Stimulated activated CD4-positive, alpha-beta T cell treated with anti-CD3 and anti-CD28 coated beads, Interleukin-1b, Interleukin-23, amount 100 ng/mL, for 1 hour (primary cell): ENCODE data around the gene CHEK2.
"Not testable (repeated sequence)": the region's sequence is repeated elsewhere in the genome, so short reads cannot be mapped to it uniquely, and the experiment has no call there.

Source experiments
- DNase-seq, 2 donors: peaks; one replicate each; pipeline ENCODE4 v3.0.0-alpha.2; 2020; ENCODE audit warnings: low read depth in 2 of 2

The CHEK2 gene

DNA sequence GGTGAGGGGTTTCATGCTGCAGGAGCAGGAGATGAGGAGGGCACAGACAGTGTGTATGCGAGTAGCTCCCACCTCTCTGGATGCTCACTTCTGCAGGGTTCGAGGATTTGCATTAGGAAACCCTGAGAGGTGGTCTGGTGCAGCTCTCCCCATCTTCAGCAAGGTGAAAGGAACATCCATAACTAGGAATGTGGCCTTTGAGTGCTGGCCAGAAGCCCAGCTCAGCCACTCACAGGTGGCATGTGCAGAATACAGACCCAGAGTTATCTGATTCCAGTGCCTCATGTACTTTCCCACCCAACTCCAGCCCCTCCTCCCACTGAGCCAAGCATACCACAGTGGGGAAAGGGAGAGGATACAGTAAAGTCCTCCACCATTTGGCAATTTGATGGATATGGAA is 51.8 kb downstream of the CHEK2 start:
- DNase-seq = not testable (repeated sequence)

DNA sequence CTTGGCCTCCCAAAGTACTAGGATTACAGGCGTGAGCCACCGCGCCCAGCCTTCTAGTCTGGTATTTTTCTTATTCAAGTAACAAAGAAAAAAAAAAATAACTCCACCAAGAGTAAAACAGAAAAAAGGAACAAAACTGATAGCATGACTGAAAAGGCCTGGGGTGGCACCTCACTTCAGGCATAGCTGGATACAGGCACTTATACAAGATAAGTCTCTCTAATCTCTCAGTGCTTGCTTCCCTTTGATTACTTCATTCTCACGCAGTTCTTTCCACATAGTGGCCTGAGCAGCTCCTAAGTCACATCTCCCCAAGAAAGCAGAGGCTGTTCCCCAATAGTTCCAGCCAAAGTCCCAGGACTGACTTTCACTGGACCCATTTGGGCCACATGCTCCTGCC is 58.7 kb downstream of the CHEK2 start:
- not testable (repeated sequence) for DNase-seq

- DNase-seq = not testable (repeated sequence)
These were observed 60.7 kb downstream of the CHEK2 start for GRCh38 chr22:28680813-28681490.

DNA sequence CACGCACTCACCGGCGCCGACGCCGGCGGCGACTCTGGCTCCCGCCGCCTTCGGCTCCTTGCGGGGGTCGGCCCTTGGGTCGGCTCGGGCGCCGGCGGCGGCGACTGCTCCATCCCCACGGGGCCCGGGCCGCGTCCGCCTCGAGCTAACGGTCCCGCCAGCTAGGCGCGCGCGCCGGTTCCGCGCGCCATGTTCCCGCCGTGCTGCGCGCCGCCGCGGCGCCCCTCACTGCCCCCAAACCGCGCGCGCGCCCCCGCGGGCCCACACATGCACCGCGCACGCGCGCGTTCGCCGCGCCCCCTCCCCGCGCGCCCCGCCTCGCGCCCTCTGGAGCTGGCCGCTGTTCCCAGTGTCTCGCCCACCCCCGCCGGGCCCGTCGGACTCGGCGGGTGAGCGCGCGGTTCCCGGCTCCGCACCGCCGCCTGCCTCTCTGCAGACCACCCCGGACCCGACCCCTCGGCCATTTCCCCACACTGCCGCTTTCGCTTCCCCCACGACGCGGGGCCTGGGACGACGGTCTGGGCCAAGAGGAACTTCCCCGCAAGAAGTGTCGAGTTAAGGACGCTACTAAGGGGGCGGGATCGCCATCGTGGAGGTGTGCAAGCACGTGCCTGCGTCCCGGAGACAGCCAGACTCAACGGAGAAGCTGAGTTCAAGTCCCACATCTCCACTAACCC is 61.9 kb downstream of the CHEK2 start, which contains the start of gene TTC28:
Gene TTC28, minus strand, starts transcription at position 230 of the 677 bp plus-strand sequence. Its CDS starts 117 bp downstream, at position 113.
- DNase-seq = not testable (repeated sequence)

DNA sequence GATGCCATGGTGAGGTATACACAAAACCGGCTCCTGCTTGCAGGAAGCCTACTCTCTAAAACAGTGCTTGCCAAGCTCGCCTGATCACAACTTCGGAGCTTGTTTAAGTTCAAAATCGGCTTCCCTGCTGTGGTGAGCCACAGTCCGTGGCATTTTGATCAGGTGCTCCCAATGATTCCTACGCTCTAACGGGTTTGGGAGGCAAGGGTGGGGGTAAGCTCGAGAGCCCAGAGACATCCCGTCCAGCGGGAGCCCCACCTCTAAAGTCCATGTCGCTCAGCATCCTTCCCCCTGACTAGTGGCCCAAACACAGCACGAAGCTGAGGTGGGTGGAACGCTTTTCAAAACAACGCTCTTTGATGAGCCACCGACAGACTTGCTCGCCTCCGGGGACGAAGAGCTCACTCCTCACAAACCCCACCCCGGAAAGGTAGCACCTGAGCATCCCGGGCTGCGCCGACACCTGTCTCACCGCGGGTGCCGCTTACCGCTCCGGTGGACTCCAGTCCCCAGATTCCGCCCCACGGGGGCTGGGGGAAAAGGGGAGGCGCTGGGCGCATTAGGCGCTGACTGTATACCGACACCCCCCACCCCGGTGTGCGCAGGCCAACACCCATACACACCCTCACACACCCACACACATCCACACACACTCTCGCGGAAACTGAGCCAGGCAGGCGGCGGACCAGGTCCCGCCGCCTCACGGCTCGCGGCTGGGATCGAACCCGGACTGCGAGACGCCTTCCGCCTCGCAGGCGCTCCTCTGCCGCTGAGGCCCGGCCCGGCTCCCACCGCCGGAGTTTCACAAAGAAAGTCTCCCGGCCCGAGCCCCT is 62.6 kb downstream of the CHEK2 start:
- not testable (repeated sequence) for DNase-seq

GRCh38 chr22:28678170-28678569 is 63.5 kb downstream of the CHEK2 start:
- not testable (repeated sequence) for DNase-seq

GRCh38 chr22:28674121-28674563 is 67.5 kb downstream of the CHEK2 start:
- peak in 1 of 2 donors; percentile 11 for DNase-seq

DNA sequence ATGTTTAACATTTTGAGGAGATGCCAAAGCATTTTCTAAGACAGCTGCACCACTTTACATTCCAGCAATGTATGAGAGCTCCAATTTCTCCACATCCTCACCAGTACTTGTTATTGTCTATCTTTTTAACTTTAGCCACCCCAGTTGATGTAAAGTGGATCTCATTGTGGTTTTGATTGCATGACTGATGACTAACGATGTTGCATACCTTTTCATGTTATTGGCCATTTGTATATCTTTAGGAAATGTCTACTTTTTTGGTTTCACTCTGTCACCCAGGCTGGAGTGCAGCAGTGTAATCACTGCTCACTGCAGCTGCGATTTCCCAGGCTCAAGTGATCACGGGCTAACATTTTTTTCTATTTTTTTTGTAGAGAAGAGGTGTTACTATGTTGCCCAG is 70.9 kb downstream of the CHEK2 start:
- DNase-seq = no peak

- no peak for DNase-seq
These were observed 71.5 kb downstream of the CHEK2 start for GRCh38 chr22:28670161-28670560.

DNA sequence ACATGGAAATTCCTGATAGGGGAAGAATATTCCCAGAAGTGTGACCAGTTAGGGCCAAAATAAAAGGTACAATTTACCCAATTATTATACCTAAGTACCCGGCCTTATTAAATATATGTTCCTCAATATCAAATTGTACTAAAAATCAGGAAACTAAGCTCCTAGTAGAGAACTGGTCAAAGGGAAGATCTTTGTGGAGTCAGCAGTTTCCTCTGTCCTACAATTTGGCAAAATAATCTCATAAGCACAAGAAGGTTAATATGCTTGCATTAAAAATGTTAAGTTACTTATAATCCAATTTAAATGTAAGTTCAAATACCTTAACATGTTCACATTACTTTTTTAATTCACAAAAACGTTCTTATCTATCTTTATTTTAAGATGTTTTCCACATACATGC is 72.2 kb downstream of the CHEK2 start:
- DNase-seq = no peak

GRCh38 chr22:28663569-28663942 is 78.1 kb downstream of the CHEK2 start:
- DNase-seq = not testable (repeated sequence)

GRCh38 chr22:28658448-28658847 is 83.2 kb downstream of the CHEK2 start:
- DNase-seq = no peak

- no peak for DNase-seq
These were observed 85.4 kb downstream of the CHEK2 start for GRCh38 chr22:28656181-28656580.

DNA sequence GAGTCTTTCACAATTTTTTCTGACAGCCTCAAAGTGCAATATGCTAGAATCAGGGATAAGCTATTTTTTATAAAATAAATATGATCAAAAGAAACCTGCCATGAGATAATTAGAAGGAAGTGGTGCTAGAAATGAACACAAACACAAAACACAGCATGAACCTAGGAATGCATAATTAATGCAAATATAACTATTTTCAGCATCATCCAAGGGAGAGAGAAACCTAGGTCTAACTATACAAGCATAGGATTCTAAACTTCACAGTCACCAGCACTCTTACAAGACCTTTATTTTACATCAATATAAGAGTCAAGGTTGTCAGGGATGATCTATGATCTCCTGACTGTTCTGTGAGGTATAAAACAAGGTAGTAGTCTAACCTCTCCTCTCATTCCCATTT is 91.2 kb downstream of the CHEK2 start:
- DNase-seq = no peak

GRCh38 chr22:28648792-28649191 is 92.8 kb downstream of the CHEK2 start:
- DNase-seq = no peak

GRCh38 chr22:28647216-28647615 is 94.4 kb downstream of the CHEK2 start:
- no peak for DNase-seq

GRCh38 chr22:28639321-28639720 is 102.3 kb downstream of the CHEK2 start:
- DNase-seq = no peak
